GM21619 (cell line): ENCODE results near the gene WTAP.
"Not testable (repeated sequence)": the region's sequence is repeated elsewhere in the genome, so short reads cannot be mapped to it uniquely, and the experiment has no call there.

Experiments
- ATAC-seq: cut with Tn5 transposase; IDR thresholded peaks from one replicate; pipeline ENCODE4 v1.9.1; 2021; ENCODE audit not compliant: unreplicated experiment

Gene WTAP

DNA sequence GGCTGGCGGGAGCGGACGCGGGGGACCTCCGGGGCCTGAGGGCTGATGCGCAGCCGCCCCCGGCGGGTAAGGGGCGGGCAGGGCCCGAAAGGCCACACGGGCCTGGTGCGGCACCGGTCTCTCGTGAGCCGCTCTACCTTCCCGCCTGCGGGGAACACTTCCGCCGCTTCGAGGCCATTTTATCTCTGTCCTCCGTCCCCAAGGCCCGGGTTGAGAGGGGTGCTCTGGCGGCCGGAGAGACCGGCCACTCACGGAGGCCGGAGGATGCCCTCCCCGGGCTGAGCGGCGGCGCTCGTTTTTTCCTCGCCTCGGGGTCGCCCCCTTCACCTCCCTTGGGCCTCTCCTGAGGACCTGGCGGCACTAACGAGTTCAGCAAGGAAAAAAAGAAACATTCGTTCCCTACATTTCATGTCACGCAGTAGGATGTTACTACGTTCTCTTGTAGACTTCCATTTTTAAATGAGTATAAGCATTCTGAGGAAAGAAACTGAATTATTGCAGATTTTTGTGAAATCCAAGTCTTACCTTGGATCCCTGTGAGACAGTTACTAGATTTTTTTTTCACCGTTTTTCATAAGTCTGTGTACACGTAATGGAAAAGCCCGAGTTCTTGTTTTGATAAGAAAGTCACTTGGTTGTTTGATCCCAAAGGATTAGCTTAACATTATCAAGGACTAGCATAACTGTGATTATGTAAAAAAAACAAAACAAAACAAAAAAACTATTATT is 575 bp downstream of the WTAP start:
- peak; percentile 33 for ATAC-seq

DNA sequence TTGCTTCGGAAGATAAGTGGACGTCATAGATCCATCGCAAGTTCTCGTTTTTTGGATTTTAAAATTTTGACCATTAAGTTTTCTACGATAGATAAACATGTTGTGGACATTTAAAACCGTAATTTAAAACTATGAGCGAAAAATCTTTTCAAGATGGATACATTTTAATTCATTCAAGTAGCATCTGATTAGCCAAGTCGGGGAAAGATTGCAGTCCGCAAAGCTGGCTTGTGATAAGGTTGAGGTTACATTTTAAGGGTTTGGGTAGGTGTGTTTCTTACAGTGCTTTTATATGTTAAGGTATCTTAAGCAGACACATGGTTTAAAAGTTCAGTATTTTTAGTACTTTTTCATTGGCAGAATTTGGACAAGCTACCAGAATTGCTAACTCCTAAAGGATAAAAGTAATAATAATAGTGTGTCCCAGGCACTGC is 1.2 kb downstream of the WTAP start:
- ATAC-seq = no peak

DNA sequence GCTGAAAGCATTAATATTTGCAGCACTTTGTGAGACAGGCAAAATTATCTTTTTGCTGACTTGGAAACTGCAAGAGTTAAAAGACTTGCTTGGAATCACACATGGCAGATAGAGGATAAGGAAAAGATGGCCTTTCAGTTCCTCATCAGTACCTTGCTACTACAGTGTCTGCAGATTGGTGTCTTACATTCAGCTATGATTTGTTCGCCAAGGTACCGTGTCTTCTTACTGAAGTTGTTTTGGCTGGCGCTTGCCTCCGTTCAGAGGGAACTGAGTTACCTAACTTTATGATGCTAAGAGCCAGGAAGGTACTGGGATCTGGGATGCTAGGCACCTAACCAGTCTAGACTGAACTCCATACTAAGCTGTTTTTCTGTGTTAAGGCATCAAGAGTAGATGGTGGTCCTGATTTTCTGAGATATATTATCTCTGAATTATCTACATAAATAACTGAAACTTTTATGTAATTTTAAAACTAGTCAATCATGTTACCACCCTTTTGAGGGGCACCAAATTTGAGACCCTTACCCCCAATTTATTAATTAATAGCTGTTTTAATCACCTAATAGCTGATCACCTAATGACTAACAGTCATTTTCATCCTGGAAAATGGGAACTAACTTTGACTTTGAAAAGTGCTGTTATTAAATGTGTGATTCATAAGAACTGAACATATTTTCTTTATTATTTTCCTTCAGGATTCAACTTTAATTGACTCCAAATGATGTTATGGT is 2.5 kb downstream of the WTAP start:
- no peak for ATAC-seq

DNA sequence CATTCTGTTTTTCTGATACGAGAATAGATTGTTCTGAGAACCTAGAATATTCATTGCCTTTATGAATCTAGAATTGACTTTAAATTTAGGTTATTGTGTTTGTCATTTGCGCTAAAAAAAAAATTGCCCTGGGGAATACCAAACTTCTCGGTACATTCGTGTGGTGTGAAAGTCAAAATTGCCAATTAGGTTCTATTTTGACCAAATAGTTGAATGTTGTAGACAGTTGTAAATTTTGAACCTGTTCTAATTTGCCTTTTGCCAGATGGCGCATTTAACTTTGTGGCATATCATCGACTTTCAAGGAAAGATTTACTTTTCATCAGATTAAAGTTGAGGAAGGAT is 3.0 kb downstream of the WTAP start:
- no peak for ATAC-seq

DNA sequence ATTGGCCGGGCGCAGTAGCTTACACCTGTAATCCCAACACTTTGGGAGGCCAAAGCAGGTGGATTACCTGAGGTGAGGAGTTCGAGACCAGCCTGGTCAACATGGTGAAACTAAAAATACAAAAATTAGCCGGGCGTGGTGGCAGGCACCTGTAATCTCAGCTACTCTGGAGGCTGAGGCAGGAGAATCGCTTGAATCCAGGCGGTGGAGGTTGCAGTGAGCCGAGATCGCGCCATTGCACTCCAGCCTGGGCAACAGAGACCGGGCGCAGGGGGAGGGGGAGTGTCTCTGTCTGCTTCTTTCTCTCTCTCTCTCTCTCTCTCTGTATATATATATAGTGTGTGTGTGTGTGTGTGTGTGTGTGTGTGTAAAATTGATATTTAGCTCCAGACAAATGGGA is 5.2 kb downstream of the WTAP start:
- not testable (repeated sequence) for ATAC-seq

DNA sequence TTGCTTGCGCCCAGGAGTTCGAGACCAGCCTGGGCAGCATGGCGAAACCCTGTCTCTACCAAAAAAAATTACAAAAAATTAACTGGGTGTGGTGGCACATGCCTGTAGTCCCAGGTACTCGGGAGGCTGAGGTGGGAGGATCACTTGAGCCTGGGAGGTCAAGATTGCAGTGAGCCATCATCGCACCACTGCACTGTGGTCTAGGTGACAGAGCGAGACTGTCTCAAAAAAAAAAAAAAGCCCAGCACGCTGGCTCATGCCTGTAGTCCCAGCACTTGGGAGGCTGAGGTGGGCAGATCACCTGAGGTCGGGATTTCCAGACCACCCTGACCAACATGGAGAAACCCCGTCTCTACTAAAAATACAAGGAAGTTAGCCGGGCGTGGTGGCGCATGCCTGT is 6.1 kb downstream of the WTAP start:
- ATAC-seq = not testable (repeated sequence)

DNA sequence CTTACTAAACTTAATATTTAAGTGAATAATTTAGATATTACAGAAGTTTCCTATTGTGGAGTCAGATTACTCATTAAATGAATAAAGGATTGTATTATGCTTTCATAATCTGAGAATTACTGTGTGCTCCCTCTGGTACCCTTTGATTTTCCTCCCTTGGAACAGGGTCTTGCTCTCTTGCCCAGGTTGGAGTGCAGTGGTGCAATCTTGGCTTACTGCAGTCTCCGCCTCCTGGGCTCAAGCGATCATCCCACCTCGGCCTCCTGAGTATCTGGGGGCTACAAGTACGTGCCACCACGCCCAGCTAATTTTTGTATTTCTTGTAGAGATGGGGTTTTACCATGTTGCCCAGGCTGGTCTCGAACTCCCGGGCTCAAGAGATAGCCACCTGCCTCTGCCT is 9.6 kb downstream of the WTAP start:
- ATAC-seq = no peak

DNA sequence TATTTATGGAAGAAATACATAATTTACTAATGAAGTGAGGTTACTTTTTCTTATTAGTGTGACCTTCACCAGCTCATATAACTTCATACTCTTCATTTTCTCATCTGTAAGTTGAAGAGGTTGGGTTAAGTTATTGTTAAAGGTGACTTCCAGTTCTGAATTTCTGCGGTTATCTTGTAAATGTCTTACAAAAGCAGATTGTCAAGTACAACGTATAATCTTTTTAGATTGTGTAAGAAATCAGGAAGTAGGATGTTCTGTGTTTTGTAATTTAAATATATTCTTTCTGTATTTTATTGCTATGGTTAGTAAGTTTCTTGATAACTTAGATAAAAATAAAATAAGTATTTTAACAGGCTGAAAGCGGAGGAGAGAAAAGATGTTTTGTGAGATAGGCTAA is 12.0 kb downstream of the WTAP start:
- ATAC-seq = no peak

DNA sequence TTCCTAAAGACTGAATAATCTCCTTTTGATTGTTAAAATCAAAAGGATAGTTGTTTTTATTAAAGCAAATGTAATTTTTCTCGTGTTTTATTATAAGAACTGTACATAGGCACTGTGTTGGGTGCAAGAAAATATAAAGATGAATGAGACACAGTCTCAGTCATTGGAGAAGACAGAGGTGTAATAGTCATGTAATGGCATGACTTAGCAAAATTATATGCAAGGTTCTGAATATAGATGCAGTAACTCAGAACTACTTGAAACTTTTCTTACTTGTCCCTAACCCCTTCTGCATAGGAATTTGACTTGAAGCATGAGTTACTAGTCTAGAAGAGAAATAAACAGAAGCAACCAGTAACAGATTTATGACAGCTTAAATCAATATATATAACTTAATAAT is 14.9 kb downstream of the WTAP start:
- no peak for ATAC-seq

DNA sequence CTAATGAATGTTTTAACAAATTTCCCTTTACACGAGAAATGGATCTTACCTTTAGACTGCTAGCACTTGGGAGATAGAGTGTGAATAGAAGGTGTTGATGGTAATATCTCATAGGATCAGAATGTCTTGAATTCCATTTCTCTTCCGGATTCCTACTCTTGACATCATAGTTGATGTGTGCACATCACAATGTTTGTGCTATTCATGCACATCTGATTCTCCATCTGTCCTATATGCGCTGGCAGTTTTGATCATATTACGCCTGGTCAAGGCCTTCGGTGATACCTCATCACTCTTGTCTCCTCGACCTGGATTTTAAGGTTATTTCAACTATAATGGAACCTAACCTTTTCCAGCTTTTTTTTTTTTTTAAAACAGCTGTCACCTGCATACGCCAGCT is 17.8 kb downstream of the WTAP start:
- no peak for ATAC-seq

DNA sequence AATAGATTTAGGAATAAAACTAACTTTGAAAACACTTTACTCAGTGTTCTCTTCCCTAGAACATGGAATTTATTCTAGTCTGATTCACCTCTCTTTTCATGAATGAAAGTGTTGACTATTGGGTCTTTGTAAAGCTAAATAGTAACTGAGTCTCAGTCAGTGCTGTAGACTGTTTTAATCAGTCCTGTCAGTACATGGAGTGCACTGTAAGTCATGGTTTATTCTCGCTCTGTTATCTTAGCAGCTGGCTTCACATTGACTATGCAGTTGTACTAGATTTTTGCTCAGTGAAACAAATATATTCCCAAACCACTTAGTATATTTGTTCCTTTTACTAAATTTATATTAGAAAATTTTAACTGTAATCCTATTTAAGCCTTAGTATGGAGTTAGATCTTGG is 19.5 kb downstream of the WTAP start:
- ATAC-seq = no peak

DNA sequence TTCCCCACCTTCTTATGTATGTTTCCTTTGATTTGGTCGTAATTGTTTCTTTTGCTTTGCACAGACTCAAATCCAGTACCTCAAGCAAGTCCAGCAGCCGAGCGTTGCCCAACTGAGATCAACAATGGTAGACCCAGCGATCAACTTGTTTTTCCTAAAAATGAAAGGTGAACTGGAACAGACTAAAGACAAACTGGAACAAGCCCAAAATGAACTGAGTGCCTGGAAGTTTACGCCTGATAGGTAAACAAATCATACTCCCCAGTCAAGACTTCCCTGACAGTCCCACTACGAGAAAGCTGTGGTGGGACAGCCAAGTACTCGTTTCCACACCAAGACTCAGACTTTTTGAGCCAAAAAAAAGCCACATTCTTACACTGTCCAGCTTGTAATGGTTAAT is 20.8 kb downstream of the WTAP start:
- not testable (repeated sequence) for ATAC-seq

DNA sequence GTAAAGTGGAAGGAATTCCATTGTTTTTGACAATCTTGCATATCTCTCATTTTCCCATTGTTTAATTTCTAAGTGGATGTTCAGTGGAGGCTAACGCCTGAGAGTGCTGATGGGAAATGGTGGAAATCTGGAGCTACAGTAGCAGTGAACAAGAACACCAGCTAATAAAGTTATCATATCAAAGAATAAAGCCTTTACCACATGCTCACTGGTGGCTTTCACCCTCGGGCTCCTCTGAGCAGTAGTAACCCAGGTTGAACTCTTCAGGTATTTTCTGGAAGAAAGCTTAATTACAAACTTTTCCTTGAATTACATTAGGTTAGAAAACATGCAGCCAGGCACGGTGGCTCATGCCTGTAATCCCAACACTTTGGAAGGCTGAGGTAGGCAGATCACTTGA is 24.1 kb downstream of the WTAP start:
- no peak for ATAC-seq

DNA sequence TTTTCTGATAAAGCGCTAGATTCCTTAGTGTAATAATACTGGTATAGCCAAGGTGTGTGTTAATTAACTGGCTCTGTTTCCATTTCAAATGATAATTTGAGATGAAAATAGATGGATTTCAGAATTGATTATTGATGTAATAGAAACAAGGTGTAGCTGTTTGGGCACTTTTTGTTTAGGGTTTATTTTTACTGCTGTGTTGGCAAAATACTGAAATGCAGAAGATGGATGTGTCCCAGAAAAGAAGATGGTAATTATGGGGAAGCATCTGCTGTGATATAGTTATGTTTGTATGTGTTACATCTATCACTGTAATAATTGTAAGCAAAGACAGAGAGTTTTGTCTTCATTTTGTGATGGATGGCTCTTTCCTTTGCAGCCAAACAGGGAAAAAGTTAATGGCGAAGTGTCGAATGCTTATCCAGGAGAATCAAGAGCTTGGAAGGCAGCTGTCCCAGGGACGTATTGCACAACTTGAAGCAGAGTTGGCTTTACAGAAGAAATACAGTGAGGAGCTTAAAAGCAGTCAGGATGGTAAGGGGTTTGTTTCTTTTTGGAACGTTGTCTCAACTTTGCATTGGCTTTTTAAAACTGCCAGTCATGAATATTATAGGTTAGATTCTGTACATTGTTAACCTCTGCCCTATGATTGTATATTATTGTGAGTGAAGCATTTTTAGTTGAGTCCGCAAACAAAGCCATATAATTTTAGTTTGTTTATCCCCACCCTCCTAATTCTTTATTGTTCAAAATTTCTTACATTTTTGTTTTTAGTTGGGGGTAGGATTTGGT is 26.0 kb downstream of the WTAP start:
- ATAC-seq = no peak

DNA sequence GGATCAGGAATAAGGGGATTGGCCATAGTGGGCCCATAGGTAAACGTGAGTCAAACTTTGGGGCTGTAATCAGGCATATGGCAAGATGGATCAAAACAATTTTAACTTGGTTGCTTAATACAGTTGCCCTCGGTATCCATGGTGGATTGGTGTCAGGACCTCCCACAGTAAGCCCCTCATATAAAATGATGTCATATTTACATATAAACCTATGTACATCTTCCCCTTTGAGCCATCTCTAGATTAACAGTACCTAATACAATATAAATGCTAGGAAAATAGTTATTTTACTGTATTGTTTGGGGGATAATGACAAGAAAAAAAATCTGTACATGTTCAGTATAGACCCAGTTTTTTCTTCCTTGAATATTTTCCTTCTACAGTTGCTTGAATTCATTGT is 27.1 kb downstream of the WTAP start:
- ATAC-seq = no peak

DNA sequence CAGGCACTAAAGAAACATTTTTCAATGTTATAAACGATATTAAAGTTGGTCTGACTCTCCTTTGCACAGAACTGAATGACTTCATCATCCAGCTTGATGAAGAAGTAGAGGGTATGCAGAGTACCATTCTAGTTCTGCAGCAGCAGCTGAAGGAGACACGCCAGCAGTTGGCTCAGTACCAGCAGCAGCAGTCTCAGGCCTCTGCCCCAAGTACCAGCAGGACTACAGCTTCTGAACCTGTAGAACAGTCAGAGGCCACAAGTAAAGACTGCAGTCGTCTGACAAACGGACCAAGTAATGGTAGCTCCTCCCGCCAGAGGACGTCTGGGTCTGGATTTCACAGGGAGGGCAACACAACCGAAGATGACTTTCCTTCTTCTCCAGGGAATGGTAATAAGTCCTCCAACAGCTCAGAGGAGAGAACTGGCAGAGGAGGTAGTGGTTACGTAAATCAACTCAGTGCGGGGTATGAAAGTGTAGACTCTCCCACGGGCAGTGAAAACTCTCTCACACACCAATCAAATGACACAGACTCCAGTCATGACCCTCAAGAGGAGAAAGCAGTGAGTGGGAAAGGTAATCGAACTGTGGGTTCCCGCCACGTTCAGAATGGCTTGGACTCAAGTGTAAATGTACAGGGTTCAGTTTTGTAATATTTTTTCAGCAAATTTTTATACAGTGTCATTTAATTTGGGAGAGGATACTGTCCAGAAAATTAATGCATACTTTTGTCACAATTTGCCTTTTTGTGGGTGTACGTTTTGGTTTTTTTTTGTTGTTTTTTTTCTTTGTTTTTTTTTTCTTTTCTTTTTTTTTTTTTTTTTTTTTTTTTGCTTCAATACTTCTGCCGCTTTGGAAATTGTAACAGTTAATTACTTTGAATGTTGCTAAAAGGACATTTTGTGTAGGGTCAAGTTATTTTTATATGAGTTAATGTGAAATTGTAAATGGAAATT is 27.9 kb downstream of the WTAP start:
- ATAC-seq = no peak

DNA sequence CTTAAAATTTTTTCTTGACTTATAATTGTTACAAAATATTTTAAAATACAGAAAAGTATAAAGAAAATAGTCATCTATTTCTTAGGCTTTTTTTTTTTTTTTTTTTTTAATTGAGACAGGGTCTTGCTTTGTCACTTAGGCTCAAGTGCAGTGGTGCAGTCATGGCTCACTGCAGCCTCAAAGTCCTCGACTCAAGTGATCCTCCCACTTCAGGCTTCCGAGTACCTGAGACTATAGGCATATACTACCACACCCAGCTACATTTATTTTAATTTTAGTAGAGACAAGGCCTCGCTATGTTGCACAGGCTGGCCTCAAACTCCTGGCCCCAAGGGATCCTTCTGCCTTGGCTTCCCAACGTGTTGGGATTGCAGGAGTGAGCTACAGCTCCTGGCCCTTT is 29.2 kb downstream of the WTAP start:
- ATAC-seq = no peak

DNA sequence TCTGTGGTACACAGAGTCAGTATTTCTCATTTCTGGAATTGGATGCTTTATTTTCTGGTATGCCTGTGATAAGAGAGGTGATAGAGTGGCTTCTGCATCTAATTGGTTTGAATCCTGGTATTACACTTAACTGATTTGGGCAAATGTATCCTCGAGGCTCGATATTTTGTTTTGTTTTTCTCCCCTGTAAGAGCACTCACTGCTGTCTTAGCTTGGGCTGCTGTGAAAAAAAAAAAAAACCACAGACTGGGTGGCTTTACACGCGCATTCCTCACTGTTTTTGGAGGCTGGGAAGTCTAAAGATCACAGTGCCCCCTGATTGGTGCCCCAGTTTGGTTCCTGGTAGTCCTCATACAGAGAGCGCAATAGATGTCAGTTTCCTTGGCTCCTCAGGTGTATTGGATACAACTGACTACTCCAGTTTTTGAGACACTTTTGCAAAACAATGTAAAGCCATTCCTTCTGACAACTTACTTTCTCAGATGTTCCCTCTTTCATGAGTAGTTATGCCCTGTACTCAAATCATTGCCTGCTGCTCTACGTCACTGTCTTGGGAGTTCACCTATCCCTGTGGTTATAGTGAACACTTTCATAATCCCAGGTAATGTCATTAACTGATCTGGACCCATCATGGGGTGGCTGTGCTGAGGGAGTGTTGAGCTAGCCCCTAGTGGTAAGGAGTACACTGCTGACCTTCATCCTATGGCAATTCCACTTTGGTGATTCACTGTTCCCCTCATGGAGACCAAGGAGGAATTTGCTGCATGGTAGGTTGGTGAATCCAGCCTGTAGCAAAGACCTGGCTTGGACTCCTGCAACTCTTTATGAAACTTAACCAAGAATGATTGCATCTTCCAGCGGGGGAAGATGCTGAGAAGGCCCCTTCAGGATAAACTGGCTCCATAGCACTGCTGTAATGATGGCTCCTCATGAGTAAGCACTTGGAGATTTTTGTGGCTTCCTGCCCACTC is 31.0 kb downstream of the WTAP start:
- no peak for ATAC-seq

DNA sequence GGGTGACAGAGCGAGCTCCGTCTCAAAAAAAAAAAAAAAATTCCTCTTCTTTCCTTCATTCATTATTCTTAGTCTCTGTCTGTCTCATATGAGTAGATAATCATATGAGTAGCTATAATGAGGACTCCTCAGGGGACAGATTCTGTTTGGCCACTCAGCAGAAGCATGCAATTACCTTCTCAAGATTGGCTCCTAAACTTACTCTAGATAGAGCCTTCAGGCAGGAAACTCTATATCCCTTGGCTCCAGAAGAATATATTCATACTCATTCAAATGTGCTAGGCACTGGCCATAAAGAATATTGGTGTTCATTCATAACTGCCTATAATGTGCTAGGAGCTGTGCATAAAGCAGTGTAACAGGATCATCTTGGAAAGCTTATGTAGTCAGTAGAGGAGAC is 32.3 kb downstream of the WTAP start:
- no peak for ATAC-seq

DNA sequence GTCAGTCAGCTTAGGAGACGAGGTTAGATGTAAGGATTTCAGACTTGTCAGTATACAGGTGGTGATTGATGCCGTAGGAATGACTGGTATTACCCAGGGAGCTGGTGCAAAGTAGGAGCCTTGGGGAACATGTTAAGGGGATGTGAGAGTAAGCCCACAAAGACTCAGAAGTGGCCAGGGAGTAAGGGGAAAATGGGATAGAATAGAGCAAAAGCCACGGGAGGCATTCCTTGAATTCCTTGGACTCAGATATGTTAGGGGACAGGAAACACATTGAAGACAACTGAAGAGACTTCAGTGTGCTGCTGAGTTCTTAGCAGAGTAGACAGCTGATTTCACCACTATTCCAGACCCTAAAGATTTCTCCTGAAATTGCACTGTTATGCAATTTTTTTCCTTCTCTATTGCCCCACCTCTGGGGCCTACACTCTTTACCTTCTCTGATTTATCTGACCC is 33.3 kb downstream of the WTAP start:
- no peak for ATAC-seq
